NCI-H748 (cell line): Measurements from ENCODE around the gene RNU1-3.
"Not testable (repeated sequence)": the region's sequence is repeated elsewhere in the genome, so short reads cannot be mapped to it uniquely, and the experiment has no call there.

Source experiments
- DNase-seq: peaks from one replicate; lab custom pipeline; 2025; ENCODE audit not compliant: unreplicated experiment; lab: John Stamatoyannopoulos, UW

Gene RNU1-3

DNA sequence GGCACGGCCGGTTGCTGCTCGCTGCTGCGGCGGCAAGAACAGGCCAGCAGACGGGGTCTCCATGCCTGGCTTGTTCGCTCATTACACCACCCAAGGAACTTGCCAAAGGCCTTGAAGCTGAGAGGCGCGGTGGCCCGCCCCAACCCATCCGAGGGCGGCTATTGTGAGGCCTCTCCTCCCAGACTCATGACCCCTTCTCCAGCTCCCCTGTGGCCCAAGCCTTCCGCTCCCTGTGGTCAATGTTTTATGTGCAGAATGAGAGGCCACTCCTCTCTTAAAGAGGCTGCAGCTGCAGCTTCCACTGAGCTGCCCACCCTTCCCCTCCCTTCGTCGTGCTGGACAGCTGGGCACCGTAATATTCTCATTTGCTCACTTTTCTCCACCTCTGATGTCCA lies 27.6 kb upstream of the RNU1-3 start:
- DNase-seq = not testable (repeated sequence)

DNA sequence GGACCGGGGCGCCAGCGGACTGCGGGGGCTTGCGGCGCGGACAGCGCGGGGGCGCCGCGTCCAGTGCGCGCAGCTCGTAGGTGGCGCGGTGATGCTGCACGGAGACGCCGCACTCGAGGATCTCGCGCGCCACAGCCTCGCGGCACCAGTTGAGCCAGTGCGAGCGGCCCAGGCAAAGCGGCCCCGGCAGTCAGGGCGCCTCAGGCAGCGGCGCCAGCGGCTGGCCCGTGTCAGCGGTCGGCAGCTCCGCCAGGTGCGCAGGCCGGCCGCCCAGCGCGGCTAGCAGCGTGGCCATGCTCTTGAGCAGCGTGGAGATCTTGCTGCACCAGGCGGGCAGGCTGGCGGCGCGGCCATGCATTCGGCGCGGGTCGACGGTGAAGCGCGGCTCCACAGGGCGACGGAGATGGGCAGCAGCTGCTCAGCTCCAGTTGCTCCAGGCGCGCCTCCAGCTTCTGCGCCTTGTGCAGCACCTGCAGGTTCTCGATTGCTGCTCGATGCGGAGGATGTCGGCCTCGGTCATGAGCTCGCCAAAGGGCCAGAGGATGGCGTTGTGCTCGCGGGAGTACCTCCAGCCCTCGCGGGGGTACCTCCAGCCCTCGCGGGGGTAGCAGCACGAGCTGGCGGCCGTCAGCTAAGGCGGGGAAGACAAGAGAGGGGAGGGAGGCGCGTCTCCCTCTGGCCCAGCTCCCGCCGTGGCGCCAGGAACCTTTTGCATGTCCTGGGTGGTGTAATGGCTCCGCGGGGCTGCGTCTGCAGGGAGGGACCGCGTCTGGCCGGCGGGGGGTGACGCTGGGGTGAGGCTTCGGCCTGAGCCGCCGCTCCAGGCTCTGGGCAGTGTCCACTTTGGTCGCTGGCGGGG lies 26.9 kb upstream of the RNU1-3 start:
- DNase-seq = not testable (repeated sequence)

DNA sequence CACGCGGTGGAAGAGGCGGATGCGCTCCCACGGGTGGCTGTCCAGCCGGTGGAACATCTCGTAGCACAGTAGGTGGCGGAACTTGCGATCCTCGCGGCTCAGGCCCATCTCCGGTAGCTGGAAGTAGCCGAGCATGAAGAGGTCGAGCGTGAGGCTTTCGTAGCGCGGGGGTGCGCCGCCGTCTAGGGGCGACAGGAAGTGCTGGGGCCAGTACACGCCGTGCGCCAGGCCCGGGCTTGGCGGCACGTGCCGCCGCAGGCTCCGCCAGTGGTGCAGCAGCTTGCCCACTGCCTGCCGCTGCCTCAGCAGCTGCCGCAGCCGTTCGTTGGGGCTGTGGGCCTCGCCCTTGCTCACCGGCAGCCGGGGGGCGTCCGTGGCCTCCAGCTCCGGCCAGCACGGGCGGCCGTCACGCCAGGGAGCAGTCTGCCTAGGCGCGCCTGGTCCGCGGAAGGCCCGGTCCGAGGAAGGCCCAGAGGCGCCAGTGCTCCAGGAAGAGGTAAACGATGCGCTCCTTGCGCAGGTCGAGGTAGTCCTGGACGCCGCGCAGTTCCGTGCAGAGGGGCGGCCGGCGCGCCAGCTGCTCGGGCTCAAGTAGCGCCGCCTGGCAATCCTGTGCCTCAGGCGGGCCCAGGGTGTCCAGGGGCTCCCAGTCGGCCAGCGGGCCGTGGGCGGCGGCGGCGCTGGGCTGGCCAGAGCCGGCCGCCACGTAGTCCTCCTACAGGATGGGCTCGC lies 26.1 kb upstream of the RNU1-3 start:
- DNase-seq = not testable (repeated sequence)

DNA sequence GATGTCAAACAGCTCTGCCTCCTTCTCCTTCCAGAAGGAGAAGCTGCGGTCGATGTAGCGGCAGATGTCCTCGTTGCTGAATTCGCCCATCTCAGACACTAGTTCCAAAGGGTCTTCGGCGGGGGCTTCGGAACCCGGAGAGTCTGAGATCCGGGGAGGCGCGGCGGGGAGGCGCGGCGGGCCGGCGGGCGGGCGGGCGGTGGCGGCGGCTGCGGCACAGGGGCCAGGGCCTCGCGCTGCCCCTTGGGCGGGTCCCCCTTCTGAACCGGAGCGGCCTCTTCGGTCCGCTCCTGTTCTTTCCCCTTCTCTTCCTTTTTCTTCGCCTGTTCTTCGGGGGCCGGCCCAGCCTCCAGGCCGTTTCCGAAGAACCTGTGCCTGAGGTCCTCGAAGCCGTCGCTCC lies 25.5 kb upstream of the RNU1-3 start:
- not testable (repeated sequence) for DNase-seq

DNA sequence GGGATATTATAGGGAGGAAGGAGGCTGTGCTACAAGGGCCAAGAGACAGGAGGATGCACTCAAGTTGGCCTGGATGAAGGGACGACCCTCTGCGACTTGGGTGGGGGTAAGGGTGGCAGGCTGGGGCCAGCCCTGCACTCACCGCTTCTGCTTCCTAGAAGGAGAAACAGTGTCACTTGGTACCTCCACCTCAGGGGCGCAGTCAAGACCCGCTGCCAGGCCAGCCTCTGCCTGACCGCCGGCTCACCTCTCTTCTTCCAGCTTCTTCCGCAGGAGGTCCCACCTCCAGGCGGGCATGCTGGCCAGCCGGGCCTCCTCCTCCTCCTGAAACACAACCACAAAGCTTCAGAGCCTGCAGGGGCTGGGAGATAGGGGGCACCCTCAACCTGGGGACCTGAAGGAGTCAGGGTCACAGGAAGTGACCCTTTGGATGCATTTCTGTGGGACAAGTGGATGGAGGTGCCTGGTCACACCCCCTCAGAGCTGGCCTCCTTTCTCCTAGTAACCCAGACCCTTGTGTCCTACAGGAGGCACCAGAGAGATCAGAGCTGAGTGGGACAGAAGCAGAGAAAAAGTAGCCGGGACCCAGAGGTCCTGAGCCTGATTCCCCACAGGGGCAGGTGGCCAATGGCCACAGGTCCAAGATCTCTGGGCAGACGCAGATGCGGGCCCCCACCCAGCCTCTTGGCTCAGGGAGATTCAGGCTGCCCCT lies 24.4 kb upstream of the RNU1-3 start:
- DNase-seq = not testable (repeated sequence)

DNA sequence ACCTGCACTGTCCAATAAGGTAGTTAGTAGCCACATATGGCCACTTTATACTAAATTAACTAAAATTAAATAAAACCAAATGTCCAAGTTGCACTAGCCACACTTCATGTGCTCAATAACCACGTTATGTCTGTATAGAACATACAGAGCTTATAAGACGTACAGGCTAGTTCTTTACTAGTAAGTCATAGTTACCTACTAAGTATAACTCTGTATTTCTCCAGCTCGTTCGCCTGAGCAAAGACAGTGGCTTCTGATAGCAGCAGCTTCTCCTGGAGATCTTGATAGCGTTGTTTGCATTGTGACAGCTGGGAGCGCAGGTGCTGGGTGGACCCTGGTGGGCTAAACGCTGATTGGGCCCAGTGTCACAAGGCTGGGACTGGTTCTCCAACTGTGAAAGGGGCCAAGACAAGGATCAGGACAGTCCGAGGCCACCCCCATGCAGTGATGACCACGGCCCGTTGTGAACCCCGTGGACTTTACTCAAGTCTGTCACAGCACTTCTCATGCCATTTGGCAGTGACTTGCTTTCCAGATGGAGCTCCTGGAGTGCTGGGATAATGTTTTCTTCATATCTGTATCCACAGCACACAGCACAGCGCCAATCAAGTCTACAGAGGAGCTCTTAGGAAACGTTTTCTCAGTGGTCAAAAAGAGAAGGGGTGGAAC lies 20.5 kb upstream of the RNU1-3 start:
- DNase-seq = not testable (repeated sequence)

DNA sequence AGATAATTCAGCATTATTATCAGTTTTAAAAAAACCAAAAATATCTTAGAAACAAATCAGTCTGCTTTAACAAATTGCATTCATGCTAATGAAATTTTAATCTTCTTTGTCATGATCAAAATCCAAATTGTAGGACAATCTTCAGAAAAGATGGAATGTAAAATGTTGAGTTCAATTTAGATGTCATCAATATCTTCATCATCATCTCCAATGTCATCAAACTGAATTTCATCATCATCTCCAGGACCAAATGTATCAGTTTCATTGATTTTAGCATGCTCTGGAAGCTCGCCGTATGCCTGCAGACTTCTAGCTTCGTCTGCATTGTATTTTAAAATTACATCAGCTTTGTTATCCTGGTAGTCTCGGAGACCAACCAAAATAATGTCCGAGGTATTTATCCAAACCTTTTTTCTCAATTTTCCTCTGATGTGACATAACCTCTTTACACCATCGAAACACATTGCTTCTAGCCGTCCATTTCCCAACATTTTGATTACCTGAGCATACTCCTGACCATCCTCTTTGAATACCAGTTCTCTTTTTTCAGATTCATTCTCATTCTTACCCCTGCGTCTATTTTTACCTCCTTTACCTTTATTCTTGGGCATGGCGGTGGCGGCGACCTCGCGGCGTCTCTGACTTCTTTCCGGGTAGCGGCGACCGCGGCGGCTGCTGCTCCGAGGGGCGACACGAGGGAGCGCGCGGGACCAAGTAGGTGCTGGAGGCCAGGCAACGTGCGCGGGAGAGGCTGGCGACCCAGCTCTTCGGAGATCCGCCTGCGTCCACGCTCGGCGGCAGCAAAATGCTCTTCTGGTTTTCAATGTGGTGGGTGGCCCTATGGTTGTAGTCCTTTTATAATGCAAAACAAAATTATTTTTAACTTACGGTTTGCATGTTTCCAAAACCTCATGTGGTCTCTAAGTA lies 19.0 kb upstream of the RNU1-3 start:
- not testable (repeated sequence) for DNase-seq

DNA sequence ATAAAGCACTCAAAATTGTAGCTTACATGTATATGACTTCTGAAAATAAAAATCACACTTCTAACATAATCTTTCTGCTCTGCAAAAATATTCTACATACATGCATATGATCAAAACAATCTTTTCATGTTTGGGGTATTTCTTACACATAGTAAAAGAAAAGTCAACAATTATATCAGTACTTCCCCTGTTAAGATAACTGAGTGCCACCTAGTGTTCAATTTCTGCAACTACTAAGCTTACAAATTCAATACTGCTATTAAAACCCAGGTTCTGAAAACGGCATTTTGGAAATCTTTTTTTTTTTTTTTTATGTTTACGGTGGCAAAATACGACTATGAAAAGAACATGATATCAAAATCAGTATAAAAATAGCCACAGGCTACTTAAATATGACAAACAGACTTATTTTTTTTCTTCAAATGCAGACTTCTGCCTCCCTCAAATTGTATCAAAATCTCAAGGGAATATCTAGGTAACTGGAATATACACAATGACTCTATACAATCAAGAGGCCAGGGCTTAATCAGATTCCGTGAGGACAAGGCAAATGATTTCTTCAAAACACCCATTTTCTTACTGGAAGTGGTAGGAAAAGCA lies 18.1 kb upstream of the RNU1-3 start:
- DNase-seq = not testable (repeated sequence)

DNA sequence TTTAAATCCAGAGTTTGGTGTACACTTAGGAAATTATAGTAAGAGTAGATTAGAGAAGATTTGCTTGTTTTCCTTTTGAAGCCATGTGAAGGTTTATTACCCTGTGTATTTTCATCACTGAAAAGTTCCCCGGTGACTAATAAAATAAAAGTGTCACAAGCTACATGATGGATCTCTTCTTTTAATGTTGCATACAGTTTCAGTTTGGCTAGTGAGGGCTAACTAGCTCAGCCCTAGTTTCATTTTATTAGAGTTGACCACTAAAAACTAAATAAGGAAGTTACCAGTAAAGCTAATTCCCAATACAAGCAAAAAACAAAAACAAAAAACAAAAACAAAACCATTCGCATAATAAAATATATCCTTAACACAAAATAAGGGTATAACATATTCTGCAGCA lies 17.4 kb upstream of the RNU1-3 start:
- not testable (repeated sequence) for DNase-seq

DNA sequence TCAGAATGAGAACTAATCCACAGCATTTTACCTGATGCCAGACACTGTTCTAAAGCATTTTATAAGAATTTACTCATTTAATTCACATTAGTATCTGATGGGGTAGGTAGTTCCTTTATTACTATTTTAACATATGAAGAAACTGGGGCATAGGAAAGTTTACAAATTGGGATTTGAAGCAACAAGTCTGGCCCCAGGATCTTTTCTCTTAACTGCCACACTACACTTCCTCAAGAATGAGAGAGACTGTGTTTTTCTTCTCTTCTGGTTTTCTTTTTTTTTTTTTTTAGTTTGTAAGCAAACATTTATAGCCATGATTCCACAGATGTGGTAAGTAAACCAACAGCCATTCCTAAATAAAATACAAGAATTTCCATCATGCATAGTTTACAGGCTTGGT lies 16.1 kb upstream of the RNU1-3 start:
- DNase-seq = not testable (repeated sequence)

DNA sequence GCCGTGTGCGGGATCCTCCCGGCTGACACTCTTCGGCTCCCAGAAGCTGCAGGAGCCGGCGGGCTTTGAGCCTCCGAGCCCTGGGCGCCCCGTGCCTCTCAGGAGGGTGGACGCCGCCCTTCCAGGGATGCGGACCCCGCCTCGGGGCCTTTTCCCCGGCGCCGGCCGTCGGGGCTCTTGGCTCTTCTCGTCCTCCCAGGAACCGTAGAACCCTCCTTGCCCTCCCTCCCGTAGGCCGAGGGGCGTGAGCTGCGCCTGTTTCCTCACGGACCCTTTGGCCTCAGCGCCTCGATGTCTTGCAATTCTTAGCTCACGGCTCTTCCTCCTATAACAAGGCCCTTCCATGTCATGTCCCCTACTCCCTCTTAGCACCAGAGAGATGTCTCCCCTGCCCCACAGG lies 13.6 kb upstream of the RNU1-3 start:
- not testable (repeated sequence) for DNase-seq

DNA sequence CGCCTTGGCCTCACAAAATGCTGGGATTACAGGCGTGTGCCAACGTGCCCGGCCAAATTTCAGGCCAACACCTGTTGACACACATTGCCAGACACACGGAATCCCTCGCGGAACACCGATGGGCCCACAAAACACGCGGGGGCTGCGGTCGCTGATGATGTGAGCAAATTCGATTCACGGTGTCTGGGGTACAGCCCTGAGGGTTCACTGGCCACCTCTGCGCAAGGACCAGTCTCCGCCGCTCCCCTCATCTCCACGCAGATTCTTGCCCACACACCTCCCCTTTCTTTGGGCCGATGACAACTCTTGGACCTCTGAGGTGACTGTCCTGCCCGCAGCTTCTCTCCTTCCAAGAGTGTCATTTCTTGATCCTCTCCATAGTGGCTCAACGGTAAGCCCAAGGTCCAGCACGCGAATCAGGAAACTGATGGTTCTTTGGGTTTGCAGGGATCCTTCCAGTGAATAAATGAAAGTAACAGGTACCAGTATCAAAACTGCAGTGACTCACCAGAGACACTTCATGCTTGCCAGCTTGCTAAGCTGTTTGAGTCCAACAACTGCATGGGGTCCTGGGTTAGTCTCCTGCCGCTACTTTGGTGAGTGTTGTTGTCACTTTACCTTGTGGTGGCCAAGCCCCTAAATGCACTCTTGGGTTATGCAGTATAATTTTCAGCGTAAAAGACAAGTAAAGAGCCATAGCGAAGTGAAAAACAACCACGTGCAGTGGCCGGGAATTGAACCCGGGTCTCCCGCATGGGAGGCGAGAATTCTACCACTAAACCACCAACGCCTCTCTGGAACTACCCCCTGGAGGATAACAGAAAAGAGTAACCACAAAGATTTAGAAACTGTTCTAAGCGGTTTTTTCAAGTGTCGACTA lies 11.0 kb upstream of the RNU1-3 start:
- DNase-seq = peak; percentile 79

DNA sequence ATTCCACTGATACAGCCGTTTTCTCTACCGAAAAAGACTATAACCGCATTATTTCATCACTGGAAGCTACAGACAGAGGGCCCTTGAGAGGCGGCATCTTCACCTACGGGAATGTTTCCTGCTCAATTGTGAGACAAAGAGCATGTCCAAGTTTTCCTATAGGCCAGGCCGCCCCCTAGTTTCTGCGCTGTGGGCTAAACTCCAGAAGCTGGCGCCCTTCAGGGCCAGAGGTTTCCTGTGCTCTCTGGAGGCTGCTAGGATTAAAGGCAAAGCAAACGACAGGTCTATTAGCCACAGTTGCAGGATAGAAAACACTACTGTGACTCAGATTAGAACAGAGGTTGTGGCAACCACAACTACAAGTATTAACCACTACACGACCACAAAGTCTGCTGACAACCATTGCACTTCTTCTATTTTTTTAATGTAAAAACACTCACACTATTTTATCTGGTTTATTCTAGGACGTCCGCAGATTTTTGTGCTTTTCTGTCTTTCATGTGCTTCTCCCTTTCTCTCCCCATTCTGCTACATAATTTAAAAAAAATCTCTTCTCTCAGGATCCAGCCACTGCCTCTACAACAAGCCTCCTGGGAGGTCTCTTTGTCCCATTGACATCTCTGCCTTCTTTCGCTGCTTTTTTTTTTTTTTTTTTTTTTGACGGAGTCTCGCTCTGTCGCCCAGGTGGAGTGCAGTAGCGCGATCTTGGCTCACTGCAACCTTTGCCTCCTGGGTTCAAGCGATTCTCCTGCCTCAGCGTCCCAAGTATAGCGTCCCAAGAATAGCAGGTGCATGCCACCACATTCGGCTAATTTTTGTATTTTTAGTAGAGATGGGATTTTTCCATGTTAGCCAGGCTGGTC lies 10.1 kb upstream of the RNU1-3 start:
- not testable (repeated sequence) for DNase-seq

DNA sequence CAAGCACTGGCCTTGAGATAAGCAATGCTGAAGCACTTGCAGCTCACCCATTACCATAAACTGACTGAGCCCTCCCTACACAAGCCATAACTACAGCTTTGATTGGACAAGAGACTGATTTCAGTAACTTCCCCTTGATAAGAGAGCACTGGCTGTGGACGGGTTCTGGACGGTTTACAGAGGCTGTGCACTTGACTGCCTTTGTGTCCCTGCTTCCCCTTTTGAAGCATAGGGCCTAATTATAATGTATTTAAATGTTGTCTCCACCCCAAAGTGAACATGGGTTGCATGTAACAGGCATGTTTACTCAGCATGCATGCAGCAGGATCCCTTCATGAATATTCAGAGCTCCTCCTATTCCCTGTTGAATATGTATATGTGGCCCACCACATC lies 8.4 kb upstream of the RNU1-3 start:
- not testable (repeated sequence) for DNase-seq

DNA sequence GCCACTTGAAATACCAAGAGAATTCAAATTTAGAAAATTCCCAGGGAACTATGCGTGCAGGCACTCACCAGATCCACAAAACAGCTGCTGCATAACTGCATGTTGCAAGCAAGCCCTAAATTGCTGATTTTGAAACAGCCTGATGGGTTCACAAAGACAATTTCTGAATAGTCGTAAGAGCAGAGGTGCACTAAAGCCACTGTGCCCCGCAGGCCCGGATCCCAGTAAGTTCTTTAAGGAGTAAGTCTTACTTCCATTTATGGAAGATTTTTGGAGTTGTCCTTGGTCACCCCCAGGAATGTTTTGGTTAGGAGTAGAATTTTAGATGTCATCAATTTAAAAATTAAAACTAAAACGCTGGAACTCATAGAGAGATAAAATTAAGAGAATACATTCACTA lies 7.2 kb upstream of the RNU1-3 start:
- not testable (repeated sequence) for DNase-seq

DNA sequence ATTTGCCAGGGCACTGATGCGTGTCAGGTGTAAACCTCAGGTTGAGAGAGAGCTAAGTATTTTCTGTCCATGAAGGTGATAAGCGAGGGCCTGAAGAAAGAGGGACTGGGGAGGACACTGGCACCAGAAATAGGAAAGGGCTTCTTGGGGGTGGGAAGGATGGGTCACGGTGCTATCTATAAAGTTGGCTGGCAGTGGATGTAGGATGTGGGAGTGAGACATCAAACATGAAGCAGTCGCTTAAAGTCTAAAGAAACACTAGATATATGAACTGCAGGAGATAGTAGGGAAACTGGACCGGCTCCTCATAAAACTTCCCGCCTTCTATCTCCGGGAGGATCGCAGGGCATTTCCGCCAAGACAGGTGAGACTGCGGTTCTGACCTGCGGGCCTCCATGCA lies 912 bp downstream of the RNU1-3 start:
- DNase-seq = not testable (repeated sequence)

DNA sequence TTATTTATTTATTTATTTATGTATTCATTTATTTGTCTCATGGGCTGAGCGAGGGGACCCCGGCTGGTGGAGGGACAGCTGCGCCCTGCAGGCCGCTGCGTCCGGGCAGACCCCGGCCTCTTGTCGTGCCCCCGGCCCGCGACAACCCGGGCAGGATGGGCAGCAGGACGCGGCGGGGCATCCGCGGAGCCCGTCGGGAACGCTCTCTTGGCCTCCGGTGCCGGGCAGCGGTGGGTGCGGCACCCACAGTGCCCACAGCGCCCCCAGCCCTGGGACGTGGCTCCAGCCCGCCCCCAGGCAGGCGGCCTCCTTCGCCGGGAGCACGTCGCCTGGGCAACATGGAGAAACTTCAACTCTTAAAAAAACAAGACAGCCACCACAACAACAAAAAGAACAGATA lies 8.5 kb downstream of the RNU1-3 start:
- not testable (repeated sequence) for DNase-seq
